K562 (cell line): ENCODE measurements around the gene KLHL28. TPM values are rescaled to one million over a fixed set of nuclear protein-coding genes. Genes with fewer than 3 reads are reported as not detected.
A peak's percentile ranks its signal among the peaks of the same experiment; 100 is the strongest.

Source experiments
- ASH1L ChIP-seq: fragments of 450-650 bp; IDR thresholded peaks from 2 replicates; pipeline ENCODE4 v1.6.1; 2018; ENCODE audit warnings: borderline replicate concordance, mild to moderate bottlenecking, low read depth; ENCODE audit not compliant: partially characterized antibody
- EHMT2 ChIP-seq: fragments of 450-650 bp; IDR thresholded peaks from 2 replicates; pipeline ENCODE4 v1.6.1; 2018; ENCODE audit warnings: antibody characterized with exemption
- ETV1 ChIP-seq: fragments of 450-650 bp; conservative IDR thresholded peaks from 2 replicates; pipeline ENCODE4 v1.6.1; 2016; ENCODE audit warnings: missing genetic modification characterization, control low read depth, low read depth, missing compliant biosample characterization
- FOXA1 ChIP-seq: fragments of 450-650 bp; IDR thresholded peaks from 2 replicates; pipeline ENCODE4 v1.6.1; 2016; ENCODE audit warnings: mild to moderate bottlenecking, borderline replicate concordance
- MEIS2 ChIP-seq: fragments of 450-650 bp; IDR thresholded peaks from 2 replicates; pipeline ENCODE4 v1.6.1; 2014; ENCODE audit warnings: mild to moderate bottlenecking; ENCODE audit not compliant: partially characterized antibody
- NR2C1 ChIP-seq, 2 experiments: fragments of 450-650 bp; IDR thresholded peaks; 2 replicates each; pipeline ENCODE4 v1.6.1; 2017; ENCODE audit warnings: mild to moderate bottlenecking in 2 of 2, antibody characterized with exemption in 1 of 2, inconsistent platforms in 1 of 2, missing compliant biosample characterization in 1 of 2, missing genetic modification characterization in 1 of 2
- NR2F6 ChIP-seq: fragments of 450-650 bp; formaldehyde crosslinking; IDR thresholded peaks from 2 replicates; pipeline ENCODE4 v1.4.0; 2020; ENCODE audit warnings: mild to moderate bottlenecking
- RBM14 ChIP-seq: fragments of 200-400 bp; formaldehyde crosslinking; IDR thresholded peaks from 2 replicates; pipeline ENCODE4 v1.6.1; 2018; ENCODE audit warnings: low read depth, mild to moderate bottlenecking, low read length, moderate library complexity, borderline replicate concordance; ENCODE audit not compliant: insufficient read depth
- SAP30 ChIP-seq: fragments of 200-600 bp; sonication (generic); IDR thresholded peaks from 2 replicates; pipeline ENCODE4 v1.6.1; 2012; ENCODE audit warnings: borderline replicate concordance, low read depth, mild to moderate bottlenecking, moderate library complexity, low read length, control low read depth, inconsistent platforms; ENCODE audit not compliant: insufficient read depth, poor library complexity, severe bottlenecking
- SP1 ChIP-seq: sonication (generic); formaldehyde crosslinking; IDR thresholded peaks from 2 replicates; pipeline ENCODE4 v1.8.1; 2022; ENCODE audit warnings: mild to moderate bottlenecking, missing genetic modification reagents
- SRF ChIP-seq, 2 experiments: fragments of 250-450, 450-650 bp in 1 of 2; sonication (Bioruptor Pico) in 1 of 2; sonication (generic) in 1 of 2; formaldehyde crosslinking; IDR thresholded peaks; 2 replicates each; pipeline versions ENCODE4 v1.5.0 to v1.5.1; 2020 to 2022; ENCODE audit warnings: mild to moderate bottlenecking in 1 of 2, missing genetic modification reagents in 1 of 2
- TAF1 ChIP-seq: IDR thresholded peaks from 2 replicates; pipeline ENCODE4 v1.6.1; 2011; ENCODE audit warnings: mild to moderate bottlenecking, low read length, moderate library complexity; ENCODE audit not compliant: insufficient read depth, control insufficient read depth, severe bottlenecking; ENCODE audit errors: extremely low read depth
- TAF9B ChIP-seq: fragments of 450-650 bp; IDR thresholded peaks from 2 replicates; pipeline ENCODE4 v1.6.1; 2018; ENCODE audit warnings: mild to moderate bottlenecking; ENCODE audit not compliant: partially characterized antibody
- ZFP30 ChIP-seq: fragments of 250-450 bp; sonication (Bioruptor Pico); IDR thresholded peaks from 2 replicates; pipeline ENCODE4 v1.8.0; 2022; ENCODE audit warnings: moderate library complexity, mild to moderate bottlenecking, inconsistent platforms, borderline replicate concordance
- ZNF121 ChIP-seq: sonication (generic); formaldehyde crosslinking; conservative IDR thresholded peaks from 2 replicates; pipeline ENCODE4 v1.8.0; 2022; ENCODE audit warnings: missing genetic modification reagents
- ZNF143 ChIP-seq: sonication (generic); formaldehyde crosslinking; IDR thresholded peaks from 2 replicates; pipeline ENCODE4 v1.9.0; 2022; ENCODE audit warnings: mild to moderate bottlenecking, missing genetic modification reagents
- ZNF24 ChIP-seq: fragments of 450-650 bp; IDR thresholded peaks from 2 replicates; pipeline ENCODE4 v1.6.1; 2016
- ZNF551 ChIP-seq: fragments of 250-450 bp; sonication (Bioruptor Pico); IDR thresholded peaks from 2 replicates; pipeline ENCODE4 v1.5.0; 2021; ENCODE audit warnings: mild to moderate bottlenecking, moderate library complexity
- ZNF766 ChIP-seq: fragments of 200-800 bp; sonication (Bioruptor generic); conservative IDR thresholded peaks from 2 replicates; pipeline ENCODE4 v1.6.1; 2016; ENCODE audit warnings: missing genetic modification characterization, missing compliant biosample characterization
- polyA plus RNA-seq, 8 experiments: library from polyadenylated mRNA; depleted of rRNA in 4 of 8; stranded (reverse) in 5 of 8; unstranded in 3 of 8; fragments of >200 nt; fragmentation: Nextera tagmentation in 2 of 8; fragmentation: Illumina TruSeq in 1 of 8; extraction: Ambion mirVana in 2 of 8; extraction: Trizol in 1 of 8; gene quantifications; 2 replicates each; pipeline versions ENCODE4 v1.2.1 to v1.2.3, GENCODE V29; 2011 to 2014; ENCODE audit warnings: inconsistent platforms in 1 of 8, missing spikeins in 1 of 8
- total RNA-seq, 7 experiments: library from RNA; depleted of rRNA in 6 of 7; stranded (reverse); fragments of >200 nt in 6 of 7; fragmentation: Illumina TruSeq in 2 of 7; extraction: Trizol in 2 of 7; gene quantifications; 2 replicates each; pipeline versions ENCODE4 v1.2.1 to v1.2.3, GENCODE V29; 2011 to 2021; ENCODE audit warnings: low replicate concordance in 1 of 7
- TF ChIP-seq, protein P1 (sequence below): fragments of 250-450 bp; sonication (Bioruptor Pico); IDR thresholded peaks from 2 replicates; pipeline ENCODE4 v1.6.1; 2021; ENCODE audit warnings: mild to moderate bottlenecking
- TF ChIP-seq, protein P2 (sequence below), 2 experiments: fragments of 250-450 bp in 1 of 2; fragments of 450-650 bp in 1 of 2; sonication (Bioruptor Pico) in 1 of 2; IDR thresholded peaks; 2 replicates each; pipeline versions ENCODE4 v1.6.1 to v1.8.0; 2016 to 2021; ENCODE audit warnings: mild to moderate bottlenecking in 2 of 2, moderate library complexity in 2 of 2, missing compliant biosample characterization in 1 of 2, missing genetic modification characterization in 1 of 2
- TF ChIP-seq, protein P3 (sequence below): fragments of 250-450 bp; sonication (Bioruptor Pico); IDR thresholded peaks from 2 replicates; pipeline ENCODE4 v1.8.0; 2022; ENCODE audit warnings: moderate library complexity, mild to moderate bottlenecking, inconsistent platforms
- TF ChIP-seq, protein P4 (sequence below): fragments of 250-450 bp; sonication (Bioruptor Pico); IDR thresholded peaks from 2 replicates; pipeline ENCODE4 v1.4.0; 2020
- TF ChIP-seq, protein P5 (sequence below): sonication (generic); formaldehyde crosslinking; IDR thresholded peaks from 2 replicates; pipeline ENCODE4 v1.8.0; 2022; ENCODE audit warnings: missing genetic modification reagents, mild to moderate bottlenecking, moderate library complexity, borderline replicate concordance

Gene KLHL28
- total and polyA plus RNA-seq, 9 of the 15 experiments (the other 6 are each of a cell fraction or from before 2014, with no cell fraction given) = 1.1 to 7.5 (median 4.7) TPM

DNA sequence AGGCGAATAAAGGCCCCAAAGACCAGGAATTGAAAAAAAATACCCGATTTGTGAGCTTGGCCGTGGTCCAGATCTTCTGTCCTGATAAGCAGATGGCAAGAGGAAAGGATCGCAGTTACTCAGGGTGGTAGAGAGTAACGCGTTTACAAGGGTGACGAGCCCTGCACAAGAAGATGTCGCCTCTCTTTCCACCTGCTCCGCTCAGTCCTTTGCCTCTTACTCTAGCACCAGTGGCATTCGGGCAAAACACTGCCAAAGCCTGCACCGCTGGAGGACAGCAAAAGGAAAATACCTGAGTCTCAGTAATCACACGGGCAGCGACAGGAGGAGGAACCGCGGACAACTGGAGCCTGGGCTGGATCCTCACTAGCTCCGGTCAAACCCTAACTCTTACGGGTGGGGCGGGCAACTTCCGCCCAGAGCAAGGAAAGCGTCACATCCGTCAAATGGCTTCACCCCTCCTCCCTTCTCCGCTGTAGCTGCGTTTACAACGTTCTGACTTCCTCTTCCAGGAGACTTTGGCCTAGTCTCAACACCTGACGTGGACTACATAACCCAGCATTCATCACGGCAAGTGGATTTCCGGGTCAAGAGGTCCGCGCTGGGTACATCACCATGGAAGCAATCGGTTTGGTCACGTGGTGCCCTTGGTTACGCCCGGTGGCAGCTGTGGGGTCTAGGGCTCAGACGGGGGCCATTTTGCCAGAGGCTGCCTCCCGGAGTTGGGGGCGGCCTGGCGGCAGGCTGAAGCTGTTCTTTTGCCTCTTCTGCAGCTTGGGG, at the start of gene KLHL28, which contains the start of gene TOGARAM1 (continued):
- TF ChIP-seq, protein P1, sequence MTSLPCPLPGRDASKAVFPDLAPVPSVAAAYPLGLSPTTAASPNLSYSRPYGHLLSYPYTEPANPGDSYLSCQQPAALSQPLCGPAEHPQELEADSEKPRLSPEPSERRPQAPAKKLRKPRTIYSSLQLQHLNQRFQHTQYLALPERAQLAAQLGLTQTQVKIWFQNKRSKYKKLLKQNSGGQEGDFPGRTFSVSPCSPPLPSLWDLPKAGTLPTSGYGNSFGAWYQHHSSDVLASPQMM (CRISPR knock-in tag) = no peak
- no peak for TF ChIP-seq ZNF551 (CRISPR knock-in tag)
- TF ChIP-seq ETV1 (tag) = peak; percentile 62
- TF ChIP-seq SRF (CRISPR knock-in tag; IDR thresholded peaks at IDR 0.05) = no peak
- TF ChIP-seq, protein P2, sequence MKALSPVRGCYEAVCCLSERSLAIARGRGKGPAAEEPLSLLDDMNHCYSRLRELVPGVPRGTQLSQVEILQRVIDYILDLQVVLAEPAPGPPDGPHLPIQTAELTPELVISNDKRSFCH (CRISPR knock-in tag; IDR thresholded peaks at IDR 0.05) = no peak
- TF ChIP-seq, protein P2 (tag; IDR thresholded peaks at IDR 0.05) = no peak
- TF ChIP-seq EHMT2 = no peak
- TF ChIP-seq ZNF766 (CRISPR knock-in tag) = peak; percentile 82
- TF ChIP-seq TAF1 = peak; percentile 87
- TF ChIP-seq RBM14 = no peak
- TF ChIP-seq SP1 = peak; percentile 68; the same call in 1 of the 2 replicates
- TF ChIP-seq ZFP30 (CRISPR knock-in tag) = no peak
- no peak for TF ChIP-seq NR2F6
- TF ChIP-seq, protein P3, sequence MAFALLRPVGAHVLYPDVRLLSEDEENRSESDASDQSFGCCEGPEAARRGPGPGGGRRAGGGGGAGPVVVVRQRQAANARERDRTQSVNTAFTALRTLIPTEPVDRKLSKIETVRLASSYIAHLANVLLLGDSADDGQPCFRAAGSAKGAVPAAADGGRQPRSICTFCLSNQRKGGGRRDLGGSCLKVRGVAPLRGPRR (CRISPR knock-in tag) = no peak
- peak; percentile 99 for TF ChIP-seq NR2C1 (IDR thresholded peaks at IDR 0.05)
- peak; percentile 100 for TF ChIP-seq NR2C1 (tag; IDR thresholded peaks at IDR 0.05)
- TF ChIP-seq, protein P4, sequence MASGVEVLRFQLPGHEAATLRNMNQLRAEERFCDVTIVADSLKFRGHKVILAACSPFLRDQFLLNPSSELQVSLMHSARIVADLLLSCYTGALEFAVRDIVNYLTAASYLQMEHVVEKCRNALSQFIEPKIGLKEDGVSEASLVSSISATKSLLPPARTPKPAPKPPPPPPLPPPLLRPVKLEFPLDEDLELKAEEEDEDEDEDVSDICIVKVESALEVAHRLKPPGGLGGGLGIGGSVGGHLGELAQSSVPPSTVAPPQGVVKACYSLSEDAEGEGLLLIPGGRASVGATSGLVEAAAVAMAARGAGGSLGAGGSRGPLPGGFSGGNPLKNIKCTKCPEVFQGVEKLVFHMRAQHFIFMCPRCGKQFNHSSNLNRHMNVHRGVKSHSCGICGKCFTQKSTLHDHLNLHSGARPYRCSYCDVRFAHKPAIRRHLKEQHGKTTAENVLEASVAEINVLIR = 0 out of 2 replicates have a peak, but pooled peaks have one; percentile 21
- no peak for TF ChIP-seq ZNF24
- no peak for TF ChIP-seq ZNF121
- peak; percentile 79 for TF ChIP-seq SAP30
- peak; percentile 69 for TF ChIP-seq ASH1L
- peak; percentile 89 for TF ChIP-seq ZNF143 (CRISPR knock-in tag)
- TF ChIP-seq FOXA1 = no peak
- TF ChIP-seq, protein P5, sequence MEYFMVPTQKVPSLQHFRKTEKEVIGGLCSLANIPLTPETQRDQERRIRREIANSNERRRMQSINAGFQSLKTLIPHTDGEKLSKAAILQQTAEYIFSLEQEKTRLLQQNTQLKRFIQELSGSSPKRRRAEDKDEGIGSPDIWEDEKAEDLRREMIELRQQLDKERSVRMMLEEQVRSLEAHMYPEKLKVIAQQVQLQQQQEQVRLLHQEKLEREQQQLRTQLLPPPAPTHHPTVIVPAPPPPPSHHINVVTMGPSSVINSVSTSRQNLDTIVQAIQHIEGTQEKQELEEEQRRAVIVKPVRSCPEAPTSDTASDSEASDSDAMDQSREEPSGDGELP (CRISPR knock-in tag) = peak; percentile 96
- peak; percentile 34 for TF ChIP-seq TAF9B
- peak; percentile 35 for TF ChIP-seq MEIS2
